ENCODE measurements around the gene HLA-DPA1. TPM values are rescaled to one million over a fixed set of nuclear protein-coding genes. Genes with fewer than 3 reads are reported as not detected.
A peak's percentile ranks its signal among the peaks of the same experiment; 100 is the strongest.

The HLA-DPA1 gene
- polyA plus RNA-seq, 5 donors, result 33.0 to 44.8 (median 33.5) TPM

- DNase-seq, result no peak
Observed at GRCh38 chr6:33092385-33092784, 18.9 kb upstream of the HLA-DPA1 start.

DNA sequence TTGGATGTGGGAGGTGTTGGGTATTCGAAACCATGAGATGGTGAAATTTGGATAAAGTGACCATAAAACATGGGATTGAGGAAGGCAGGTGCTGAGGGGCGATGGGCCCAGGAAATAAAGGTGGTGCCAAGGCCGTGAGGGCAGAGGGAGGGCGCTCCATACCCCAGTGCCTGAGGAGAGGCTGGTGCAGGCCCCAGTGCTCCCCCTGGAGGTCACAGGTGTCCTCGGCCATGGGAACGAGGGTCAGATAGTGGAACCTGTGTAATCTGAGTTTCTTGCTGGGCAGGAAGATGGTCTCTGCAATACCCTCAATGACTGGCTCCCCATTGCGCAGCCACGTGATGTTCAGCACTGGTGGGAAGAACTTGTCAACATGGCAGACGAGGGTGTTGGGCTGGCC, 18.5 kb upstream of the HLA-DPA1 start:
- no peak for DNase-seq

DNA sequence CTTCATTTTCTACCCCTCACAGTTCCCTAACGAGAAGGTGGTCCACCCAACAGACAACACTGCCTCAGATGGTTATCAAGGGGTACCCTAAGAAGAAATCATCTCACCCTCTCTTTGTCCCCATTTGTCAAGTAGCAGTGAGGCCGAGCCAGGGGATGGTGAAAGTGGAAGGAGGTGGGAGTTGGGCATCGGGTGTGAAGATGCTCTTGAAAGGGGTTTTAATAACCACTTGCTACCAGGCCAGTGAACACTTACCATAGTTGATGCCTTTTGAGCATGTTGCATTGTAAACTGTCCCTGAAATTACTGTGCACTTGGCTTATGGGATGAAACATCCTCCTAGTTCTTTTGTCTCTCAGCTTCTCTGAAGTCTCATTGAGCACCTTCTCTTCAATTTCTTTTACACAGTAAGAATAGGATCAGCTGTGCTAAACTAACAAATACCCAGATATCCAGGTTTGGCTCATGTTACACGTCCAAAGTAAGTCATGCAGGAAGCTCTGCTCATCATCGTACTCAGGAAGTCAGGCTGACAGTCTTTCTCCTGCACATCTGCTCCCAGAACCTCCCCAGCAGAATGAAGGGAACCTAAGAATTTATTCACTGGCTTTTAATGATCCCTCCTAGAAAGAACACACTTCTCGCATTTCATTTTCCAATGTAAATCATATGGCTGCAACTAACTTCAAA, 15.6 kb upstream of the HLA-DPA1 start:
- no peak for DNase-seq

DNA sequence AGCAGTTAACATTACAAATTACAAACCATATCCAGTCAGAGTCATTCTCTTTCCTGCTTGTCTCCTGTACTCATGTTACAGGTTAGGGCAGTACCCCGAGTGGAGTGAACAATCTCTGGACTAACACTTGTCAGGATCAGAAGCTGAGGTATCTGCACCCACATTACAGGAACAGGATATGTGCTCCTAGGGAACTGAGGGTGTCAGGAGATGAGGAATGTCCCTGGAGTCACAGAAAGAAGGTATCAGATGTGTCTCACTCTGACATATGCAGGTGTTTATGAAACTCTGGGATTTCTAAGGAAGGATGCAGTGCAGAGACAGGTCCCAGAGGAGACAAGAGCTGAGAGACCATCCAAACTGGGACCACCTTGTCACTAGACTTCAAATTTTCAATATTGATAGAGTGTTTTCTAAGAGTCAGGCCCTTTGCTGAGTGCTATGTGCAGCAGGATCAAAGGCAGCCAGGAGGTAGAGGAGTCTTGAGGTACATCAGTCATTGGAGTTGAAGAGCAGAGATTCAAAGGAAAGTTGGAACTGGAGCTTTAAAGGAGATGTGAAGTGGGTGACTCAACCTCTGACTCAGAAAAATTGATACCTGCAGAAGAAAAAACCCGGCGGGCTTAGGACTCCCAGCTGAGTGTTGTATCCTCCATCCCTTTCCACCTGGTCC, 14.9 kb upstream of the HLA-DPA1 start:
- no peak for DNase-seq

GRCh38 chr6:33085627-33086026, 12.2 kb upstream of the HLA-DPA1 start:
- no peak for DNase-seq

DNA sequence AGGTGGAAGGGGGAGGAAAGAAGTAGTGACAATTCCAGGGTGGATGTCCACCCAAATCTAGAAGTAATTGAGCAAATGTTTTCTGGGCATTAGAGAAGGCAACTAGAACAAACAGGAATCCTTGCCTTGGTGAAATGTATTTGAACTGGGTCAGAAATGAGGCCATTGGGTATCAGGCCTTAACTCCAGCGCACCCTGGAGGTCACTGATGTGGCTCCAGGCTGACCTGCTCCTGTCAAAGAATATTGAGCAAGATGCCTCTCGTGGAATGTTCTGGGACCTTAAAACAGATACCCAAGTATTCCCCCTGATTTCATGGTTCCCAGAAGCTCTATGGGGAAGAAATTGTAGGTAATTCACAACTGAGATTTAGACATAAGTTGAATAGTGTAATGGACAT, 9.3 kb upstream of the HLA-DPA1 start:
- DNase-seq, result no peak

- no peak for DNase-seq
Observed at GRCh38 chr6:33081098-33081824, 7.8 kb upstream of the HLA-DPA1 start.

GRCh38 chr6:33080127-33081089, 7.0 kb upstream of the HLA-DPA1 start:
- peak; percentile 45 to 55 for DNase-seq

GRCh38 chr6:33079580-33079979, 6.1 kb upstream of the HLA-DPA1 start:
- no peak for DNase-seq

- DNase-seq, result no peak
Observed at GRCh38 chr6:33078919-33079521, 5.6 kb upstream of the HLA-DPA1 start.

GRCh38 chr6:33078442-33078841, 5.0 kb upstream of the HLA-DPA1 start:
- DNase-seq, result no peak

GRCh38 chr6:33077908-33078307, 4.5 kb upstream of the HLA-DPA1 start:
- DNase-seq, result no peak

DNA sequence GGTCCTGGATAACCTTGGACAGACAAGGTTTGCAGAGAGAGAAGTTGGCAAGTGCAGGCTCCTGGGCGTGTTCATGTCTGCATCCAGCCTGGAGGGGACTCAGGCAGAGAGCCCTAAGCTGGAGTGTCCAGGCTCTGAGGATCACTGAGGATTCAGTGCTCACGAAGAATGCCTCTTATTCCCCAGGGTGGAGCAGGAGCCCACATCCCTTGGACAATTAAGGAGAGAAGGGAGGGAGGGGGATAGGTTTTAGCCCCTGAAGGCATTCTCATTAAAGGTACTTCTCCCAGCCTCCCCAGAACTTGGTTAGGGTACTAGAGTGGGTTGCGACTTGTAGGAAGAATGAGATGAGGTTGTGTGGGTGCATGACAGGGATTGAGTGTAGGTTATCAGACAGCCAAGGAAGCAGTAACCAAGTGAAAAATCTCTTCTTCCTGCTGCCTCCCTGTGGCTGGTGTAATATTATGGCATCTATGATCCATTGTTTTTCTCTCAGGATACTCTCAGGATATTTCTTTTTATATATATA, 3.0 kb upstream of the HLA-DPA1 start:
- DNase-seq, result no peak

DNA sequence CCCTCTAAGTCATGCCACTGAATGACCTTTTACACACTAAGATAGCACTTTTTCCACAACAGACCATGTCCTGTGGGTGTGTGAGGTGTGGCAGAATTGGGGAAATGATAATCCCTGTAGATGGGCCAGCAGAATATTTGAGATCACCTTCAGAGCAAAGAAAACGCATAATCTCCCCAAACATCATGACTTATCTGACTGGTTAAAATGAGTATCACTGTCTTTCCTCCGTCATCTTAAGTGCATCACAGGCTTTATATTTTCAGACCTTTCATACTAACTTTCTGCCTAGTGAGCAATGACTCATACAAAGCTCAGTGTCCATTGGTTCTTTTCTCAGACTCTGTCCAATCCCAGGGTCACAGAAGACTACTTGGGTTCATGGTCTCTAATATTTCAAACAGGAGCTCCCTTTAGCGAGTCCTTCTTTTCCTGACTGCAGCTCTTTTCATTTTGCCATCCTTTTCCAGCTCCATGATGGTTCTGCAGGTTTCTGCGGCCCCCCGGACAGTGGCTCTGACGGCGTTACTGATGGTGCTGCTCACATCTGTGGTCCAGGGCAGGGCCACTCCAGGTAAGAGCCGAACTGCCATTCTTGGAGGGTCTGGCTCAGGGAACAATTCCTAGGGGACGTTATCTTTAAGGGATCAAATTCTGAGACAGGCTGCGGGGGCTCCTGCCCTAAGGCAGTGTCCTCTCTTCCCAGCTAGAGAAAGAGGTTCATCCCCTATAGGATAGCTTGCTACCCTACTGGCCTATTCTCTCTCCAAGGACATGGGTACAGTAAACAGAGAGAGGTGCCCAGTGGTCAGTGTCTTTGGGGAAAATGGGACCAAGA, 2.3 kb upstream of the HLA-DPA1 start, which contains the start of gene HLA-DPB1:
Gene HLA-DPB1, plus strand, starts transcription at position 423 of the 838 bp plus-strand sequence. Its CDS starts 52 bp downstream, at position 475.
- DNase-seq, result peak in 1 of 2 donors; percentile 29

- no peak for DNase-seq
Observed at GRCh38 chr6:33075208-33075567, 1.7 kb upstream of the HLA-DPA1 start.

GRCh38 chr6:33072508-33073100, 845 bp downstream of the HLA-DPA1 start:
- DNase-seq, result no peak

DNA sequence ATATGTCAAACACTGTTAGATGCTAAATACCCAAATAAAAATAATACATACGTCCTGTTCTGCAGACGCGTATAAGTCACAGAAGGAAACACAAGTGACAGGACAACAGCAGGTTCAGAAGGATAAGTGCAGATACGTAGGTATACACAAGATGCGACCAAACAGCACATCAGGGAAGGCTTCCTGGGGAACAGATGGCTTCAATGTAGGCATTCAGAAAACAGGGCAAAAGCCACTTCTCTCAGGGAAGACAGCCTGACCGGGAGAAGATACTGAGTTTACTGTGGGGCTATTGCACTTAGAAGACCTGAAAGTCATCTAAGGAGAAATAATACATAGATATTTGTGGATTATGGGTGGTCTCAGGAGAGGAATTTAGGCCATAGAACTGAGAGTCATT, 1.9 kb downstream of the HLA-DPA1 start:
- DNase-seq, result no peak

DNA sequence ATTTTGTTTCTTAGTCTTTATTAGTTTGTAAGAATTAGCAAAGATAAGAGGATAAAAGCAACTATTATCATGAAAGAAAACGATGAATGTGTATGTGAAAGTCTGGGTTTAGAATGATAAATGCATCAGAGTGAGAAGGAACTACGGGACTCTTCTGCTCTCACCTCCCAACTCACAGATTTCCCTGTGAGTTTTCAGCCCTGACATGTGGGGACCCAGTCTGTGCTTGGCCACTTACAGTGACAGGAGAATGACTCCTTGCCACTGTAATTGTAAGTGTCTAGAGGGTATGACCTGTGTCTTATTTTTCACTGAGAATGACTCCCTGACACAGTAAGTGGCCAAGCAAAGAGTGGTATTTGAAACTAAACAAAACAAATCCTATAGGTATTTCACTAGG, 2.5 kb downstream of the HLA-DPA1 start:
- DNase-seq, result no peak

DNA sequence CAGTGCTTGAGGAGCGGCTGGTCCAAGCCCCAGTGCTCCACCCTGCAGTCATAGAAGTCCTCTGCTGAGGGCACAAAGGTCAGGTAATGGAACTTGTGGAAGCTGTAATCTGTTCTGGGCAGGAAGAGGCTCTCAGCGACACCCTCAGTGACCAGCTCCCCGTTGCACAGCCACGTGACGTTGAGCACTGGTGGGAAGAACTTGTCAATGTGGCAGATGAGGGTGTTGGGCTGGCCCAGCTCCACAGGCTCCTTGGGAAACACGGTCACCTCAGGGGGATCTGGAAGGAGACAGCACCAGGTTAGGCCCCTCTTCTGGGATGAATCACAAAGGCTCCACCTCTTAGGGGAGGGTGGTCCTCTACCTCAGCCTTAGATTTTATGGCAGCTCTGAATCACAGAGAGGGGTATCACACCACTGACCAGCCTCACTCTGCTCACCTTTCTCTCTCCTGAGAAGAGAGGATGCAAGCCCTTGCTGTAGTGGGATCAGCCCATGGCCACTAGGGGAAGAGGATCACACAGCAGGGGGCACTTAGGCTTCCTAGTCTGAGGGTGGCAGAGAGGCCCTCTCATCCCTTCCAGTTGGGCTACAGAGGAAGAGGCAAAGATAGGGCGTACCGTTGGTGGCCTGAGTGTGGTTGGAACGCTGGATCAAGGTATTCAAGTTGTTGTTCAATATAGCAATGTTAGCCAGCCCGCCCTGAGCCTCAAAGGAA, 4.3 kb downstream of the HLA-DPA1 start:
- no peak for DNase-seq
